K562 (cell line): Measurements from ENCODE around the gene GCC1. TPM values are rescaled to one million over a fixed set of nuclear protein-coding genes. Genes with fewer than 3 reads are reported as not detected.

Experiments used
- CHAMP1 ChIP-seq: fragments of 450-650 bp; IDR thresholded peaks from 2 replicates; pipeline ENCODE4 v1.6.1; 2016; ENCODE audit warnings: mild to moderate bottlenecking
- ILF3 ChIP-seq: fragments of 450-650 bp; IDR thresholded peaks from 2 replicates; pipeline ENCODE4 v1.6.1; 2018; ENCODE audit warnings: antibody characterized with exemption, mild to moderate bottlenecking, moderate library complexity, borderline replicate concordance
- KAT7 ChIP-seq: sonication (generic); formaldehyde crosslinking; IDR thresholded peaks from 2 replicates; pipeline ENCODE4 v1.8.0; 2022; ENCODE audit warnings: missing genetic modification reagents, mild to moderate bottlenecking, borderline replicate concordance
- KDM4B ChIP-seq, 2 experiments: fragments of 450-650 bp in 1 of 2; sonication (generic) in 1 of 2; IDR thresholded peaks; 2 replicates each; pipeline ENCODE4 v1.6.1; 2016 to 2017; ENCODE audit warnings: borderline replicate concordance in 2 of 2, antibody characterized with exemption in 1 of 2, low read depth in 1 of 2, mild to moderate bottlenecking in 1 of 2
- MCM7 ChIP-seq, 2 experiments: fragments of 450-650 bp; IDR thresholded peaks; 2 replicates each; pipeline ENCODE4 v1.6.1; 2016 to 2018
- NBN ChIP-seq: fragments of 450-650 bp; IDR thresholded peaks from 2 replicates; pipeline ENCODE4 v1.6.1; 2016; ENCODE audit warnings: low read depth, mild to moderate bottlenecking
- NFATC3 ChIP-seq: fragments of 450-650 bp; IDR thresholded peaks from 2 replicates; pipeline ENCODE4 v1.6.1; 2017; ENCODE audit warnings: mild to moderate bottlenecking
- RBM15 ChIP-seq: fragments of 200-400 bp; formaldehyde crosslinking; IDR thresholded peaks from 2 replicates; pipeline ENCODE4 v1.6.1; 2018; ENCODE audit warnings: mild to moderate bottlenecking, low read length, moderate library complexity; ENCODE audit not compliant: insufficient read depth
- ZBED1 ChIP-seq: IDR thresholded peaks from 2 replicates; pipeline ENCODE4 v1.6.1; 2014
- ZBTB11 ChIP-seq, 3 experiments: fragments of 200-800 bp in 1 of 3; fragments of 250-450 bp in 1 of 3; fragments of 450-650 bp in 1 of 3; sonication (Bioruptor Pico) in 1 of 3; sonication (Bioruptor generic) in 1 of 3; formaldehyde crosslinking in 1 of 3; IDR thresholded peaks; 2 replicates each; pipeline versions ENCODE4 v1.6.1 to v1.8.0; 2016 to 2022; ENCODE audit warnings: mild to moderate bottlenecking in 2 of 3, missing genetic modification characterization in 2 of 3, missing compliant biosample characterization in 1 of 3, moderate library complexity in 1 of 3
- ZNF518B ChIP-seq: fragments of 250-450 bp; sonication (Bioruptor Pico); IDR thresholded peaks from 2 replicates; pipeline ENCODE4 v1.5.0; 2021; ENCODE audit warnings: mild to moderate bottlenecking, moderate library complexity
- polyA plus RNA-seq, 8 experiments: library from polyadenylated mRNA; depleted of rRNA in 4 of 8; stranded (reverse) in 5 of 8; unstranded in 3 of 8; fragments of >200 nt; fragmentation: Nextera tagmentation in 2 of 8; fragmentation: Illumina TruSeq in 1 of 8; extraction: Ambion mirVana in 2 of 8; extraction: Trizol in 1 of 8; gene quantifications; 2 replicates each; pipeline versions ENCODE4 v1.2.1 to v1.2.3, GENCODE V29; 2011 to 2014; ENCODE audit warnings: inconsistent platforms in 1 of 8, missing spikeins in 1 of 8
- total RNA-seq, 7 experiments: library from RNA; depleted of rRNA in 6 of 7; stranded (reverse); fragments of >200 nt in 6 of 7; fragmentation: Illumina TruSeq in 2 of 7; extraction: Trizol in 2 of 7; gene quantifications; 2 replicates each; pipeline versions ENCODE4 v1.2.1 to v1.2.3, GENCODE V29; 2011 to 2021; ENCODE audit warnings: low replicate concordance in 1 of 7

The GCC1 gene
- total and polyA plus RNA-seq, 9 of the 15 experiments (the other 6 are each of a cell fraction or from before 2014, with no cell fraction given): 1.9 to 19.8 (median 10.9) TPM

- no peak for TF ChIP-seq ZNF518B (CRISPR knock-in tag)
- peak; percentile 90; the same call in 1 of the 2 replicates for TF ChIP-seq KAT7 (CRISPR knock-in tag)
- TF ChIP-seq CHAMP1: no peak
- TF ChIP-seq RBM15: no peak
- peak in 1 of 3 experiments; percentile 61; a peak in 2 of 6 replicates for TF ChIP-seq ZBTB11 (CRISPR knock-in tag; IDR thresholded peaks at IDR 0.05)
- TF ChIP-seq NBN: no peak
- TF ChIP-seq ILF3: peak; percentile 69; the same call in 1 of the 2 replicates
- TF ChIP-seq KDM4B (IDR thresholded peaks at IDR 0.05; ENCODE audit: borderline replicate concordance in 2 of 2, low read depth in 1 of 2): peak in 1 of 2 experiments; percentile 39; a peak in 1 of 4 replicates
- TF ChIP-seq NFATC3: no peak
- no peak for TF ChIP-seq MCM7 (IDR thresholded peaks at IDR 0.05)
- no peak; the same call in 1 of the 2 replicates for TF ChIP-seq ZBED1
Observed at GRCh38 chr7:127588019-127588696, 2.8 kb upstream of the GCC1 start, which contains the start of gene ARF5 (continued).
